Measurements from ENCODE around the gene GNS. TPM values are rescaled to one million over a fixed set of nuclear protein-coding genes. Genes with fewer than 3 reads are reported as not detected.

GNS gene
- total and polyA plus RNA-seq, 2 of the 13 experiments (the other 11 are each of a cell fraction or from before 2014, with no cell fraction given), result 49.8 to 51.0 TPM

DNA sequence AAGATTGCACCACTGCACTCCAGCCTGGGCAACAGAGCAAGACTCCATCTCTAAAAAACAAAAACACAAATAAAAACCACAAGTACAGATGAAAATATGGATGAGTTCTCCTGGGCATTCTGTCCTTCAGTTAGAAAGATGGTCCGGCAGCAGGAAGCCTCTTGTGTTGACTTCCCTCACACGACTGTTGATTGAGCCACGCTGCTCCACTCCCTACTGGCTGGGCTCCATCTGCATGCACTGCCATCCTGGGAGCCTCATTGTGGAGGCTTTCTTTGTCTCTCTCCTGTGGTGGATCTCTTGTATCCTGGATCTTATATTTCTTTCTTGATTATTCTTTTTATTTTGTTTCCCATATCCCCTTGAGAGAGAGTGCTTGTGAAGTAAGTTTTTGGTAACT lies 34.4 kb upstream of the GNS start:
- TF ChIP-seq CENPX (CRISPR knock-in tag; IDR thresholded peaks at IDR 0.05) (no peak), ZNF431 (CRISPR knock-in tag; IDR thresholded peaks at IDR 0.05; ENCODE audit: borderline replicate concordance, low read depth) (no peak)
- TF ChIP-seq, protein P1, sequence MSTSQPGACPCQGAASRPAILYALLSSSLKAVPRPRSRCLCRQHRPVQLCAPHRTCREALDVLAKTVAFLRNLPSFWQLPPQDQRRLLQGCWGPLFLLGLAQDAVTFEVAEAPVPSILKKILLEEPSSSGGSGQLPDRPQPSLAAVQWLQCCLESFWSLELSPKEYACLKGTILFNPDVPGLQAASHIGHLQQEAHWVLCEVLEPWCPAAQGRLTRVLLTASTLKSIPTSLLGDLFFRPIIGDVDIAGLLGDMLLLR (CRISPR knock-in tag; IDR thresholded peaks at IDR 0.05), result no peak
- TF ChIP-seq, protein P2, sequence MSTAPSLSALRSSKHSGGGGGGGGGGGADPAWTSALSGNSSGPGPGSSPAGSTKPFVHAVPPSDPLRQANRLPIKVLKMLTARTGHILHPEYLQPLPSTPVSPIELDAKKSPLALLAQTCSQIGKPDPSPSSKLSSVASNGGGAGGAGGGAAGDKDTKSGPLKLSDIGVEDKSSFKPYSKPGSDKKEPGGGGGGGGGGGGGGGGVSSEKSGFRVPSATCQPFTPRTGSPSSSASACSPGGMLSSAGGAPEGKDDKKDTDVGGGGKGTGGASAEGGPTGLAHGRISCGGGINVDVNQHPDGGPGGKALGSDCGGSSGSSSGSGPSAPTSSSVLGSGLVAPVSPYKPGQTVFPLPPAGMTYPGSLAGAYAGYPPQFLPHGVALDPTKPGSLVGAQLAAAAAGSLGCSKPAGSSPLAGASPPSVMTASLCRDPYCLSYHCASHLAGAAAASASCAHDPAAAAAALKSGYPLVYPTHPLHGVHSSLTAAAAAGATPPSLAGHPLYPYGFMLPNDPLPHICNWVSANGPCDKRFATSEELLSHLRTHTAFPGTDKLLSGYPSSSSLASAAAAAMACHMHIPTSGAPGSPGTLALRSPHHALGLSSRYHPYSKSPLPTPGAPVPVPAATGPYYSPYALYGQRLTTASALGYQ (CRISPR knock-in tag; IDR thresholded peaks at IDR 0.05), result no peak
- TF ChIP-seq, protein P3, sequence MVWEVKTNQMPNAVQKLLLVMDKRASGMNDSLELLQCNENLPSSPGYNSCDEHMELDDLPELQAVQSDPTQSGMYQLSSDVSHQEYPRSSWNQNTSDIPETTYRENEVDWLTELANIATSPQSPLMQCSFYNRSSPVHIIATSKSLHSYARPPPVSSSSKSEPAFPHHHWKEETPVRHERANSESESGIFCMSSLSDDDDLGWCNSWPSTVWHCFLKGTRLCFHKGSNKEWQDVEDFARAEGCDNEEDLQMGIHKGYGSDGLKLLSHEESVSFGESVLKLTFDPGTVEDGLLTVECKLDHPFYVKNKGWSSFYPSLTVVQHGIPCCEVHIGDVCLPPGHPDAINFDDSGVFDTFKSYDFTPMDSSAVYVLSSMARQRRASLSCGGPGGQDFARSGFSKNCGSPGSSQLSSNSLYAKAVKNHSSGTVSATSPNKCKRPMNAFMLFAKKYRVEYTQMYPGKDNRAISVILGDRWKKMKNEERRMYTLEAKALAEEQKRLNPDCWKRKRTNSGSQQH (CRISPR knock-in tag; IDR thresholded peaks at IDR 0.05; ENCODE audit: low read depth), result no peak
- Histone ChIP-seq H2AFZ (ENCODE audit: low read length) (no peak overlapping the region), H3K27me3 (ENCODE audit: control insufficient read depth in 1 of 2, insufficient read depth in 2 of 2, low read length in 2 of 2) (no peaks in the 10 kb centered on the region), H3K79me2 (ENCODE audit: insufficient read depth, low read length) (no peaks in the 10 kb centered on the region), H3K36me3 (replicated peaks in 1 of 2; ENCODE audit: control insufficient read depth in 1 of 2, insufficient read depth in 2 of 2, low read length in 2 of 2) (no peaks in the 10 kb centered on the region), H3K9ac (ENCODE audit: insufficient read depth, low read depth, low read length) (no peak overlapping the region), H3K4me1 (ENCODE audit: insufficient read depth, low read length) (peaks cover 39% of the 10 kb centered on the region), H3K9me3 (ENCODE audit: low read length) (no peaks in the 10 kb centered on the region), H3K4me3 (replicated peaks in 1 of 3; ENCODE audit: insufficient read depth in 1 of 3, low read depth in 2 of 3, low read length in 3 of 3) (no peak overlapping the region), H4K20me1 (ENCODE audit: insufficient read depth, low read length) (no peaks in the 10 kb centered on the region), H3K4me2 (ENCODE audit: low read depth, low read length) (no peak overlapping the region), H3K27ac (ENCODE audit: extremely low read length, insufficient read depth, low read length) (no peak overlapping the region)
- FAIRE-seq (no peak), ATAC-seq (peak; percentile 38; the same call in 2 of the 3 replicates), DNase-seq (ENCODE audit: low spot score) (no peak)
- in situ Hi-C loops (cut with HindIII; ENCODE audit: extremely low pct_ligation_motif_present, low pct_unique_long_range_greater_than_20kb) (no loop called here), intact Hi-C loops (cut with micrococcal nuclease; ENCODE audit: unreplicated experiment) (no loop called here)
- 48% methylated on average over 3 of the region's 3 CpGs for WGBS (ENCODE audit: low lambda C conversion rate)
- CTCF ChIA-PET (ENCODE audit: low intra/inter-chr PET ratio, low total read pairs), result no interaction called here
- BruUV-seq (replicated peaks), result no TSS peak
- POLR2A ChIA-PET, result no interaction called here

Measured in HepG2 (cell line).